Gastrocnemius medialis (tissue), 4 donors: ENCODE measurements around the gene LRRC61.

Experiments
- POLR2A ChIP-seq, 2 donors: fragments of 450-650 bp; IDR thresholded peaks; one replicate each; pipeline ENCODE4 v1.6.1; 2017; ENCODE audit warnings: antibody characterized with exemption in 2 of 2, mild to moderate bottlenecking in 2 of 2, moderate library complexity in 2 of 2
- TF ChIP-seq, protein P1 (sequence below), 5 experiments: fragments of 450-650 bp in 3 of 5; fragments of 200-600 bp in 2 of 5; sonication (generic) in 2 of 5; IDR thresholded peaks in 4 of 5; conservative IDR thresholded peaks in 1 of 5; 1 replicate in 4 of 5; 2 replicates in 1 of 5; pipeline ENCODE4 v1.5.1; 2016 to 2019; ENCODE audit warnings: antibody characterized with exemption in 5 of 5, mild to moderate bottlenecking in 3 of 5, moderate library complexity in 3 of 5

DNA sequence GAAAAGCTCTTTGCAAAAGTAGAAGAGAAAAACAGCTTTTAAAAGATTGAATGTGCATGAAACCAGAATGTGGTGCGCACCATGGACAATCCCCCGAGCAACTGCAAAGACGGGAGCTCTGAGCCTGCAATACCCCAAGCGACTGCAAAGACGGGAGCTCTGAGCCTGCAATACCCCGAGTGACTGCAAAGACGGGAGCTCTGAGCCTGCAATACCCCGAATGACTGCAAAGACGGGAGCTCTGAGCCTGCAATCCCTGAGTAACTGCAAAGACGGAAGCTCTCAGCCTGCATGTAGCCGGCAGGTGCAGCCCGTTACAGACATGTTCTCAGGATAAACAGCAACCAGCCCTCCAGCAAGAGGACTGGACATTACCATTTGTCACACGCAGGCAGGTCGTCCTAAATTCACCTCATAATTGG, 62.2 kb downstream of the LRRC61 start:
- TF ChIP-seq, protein P1, sequence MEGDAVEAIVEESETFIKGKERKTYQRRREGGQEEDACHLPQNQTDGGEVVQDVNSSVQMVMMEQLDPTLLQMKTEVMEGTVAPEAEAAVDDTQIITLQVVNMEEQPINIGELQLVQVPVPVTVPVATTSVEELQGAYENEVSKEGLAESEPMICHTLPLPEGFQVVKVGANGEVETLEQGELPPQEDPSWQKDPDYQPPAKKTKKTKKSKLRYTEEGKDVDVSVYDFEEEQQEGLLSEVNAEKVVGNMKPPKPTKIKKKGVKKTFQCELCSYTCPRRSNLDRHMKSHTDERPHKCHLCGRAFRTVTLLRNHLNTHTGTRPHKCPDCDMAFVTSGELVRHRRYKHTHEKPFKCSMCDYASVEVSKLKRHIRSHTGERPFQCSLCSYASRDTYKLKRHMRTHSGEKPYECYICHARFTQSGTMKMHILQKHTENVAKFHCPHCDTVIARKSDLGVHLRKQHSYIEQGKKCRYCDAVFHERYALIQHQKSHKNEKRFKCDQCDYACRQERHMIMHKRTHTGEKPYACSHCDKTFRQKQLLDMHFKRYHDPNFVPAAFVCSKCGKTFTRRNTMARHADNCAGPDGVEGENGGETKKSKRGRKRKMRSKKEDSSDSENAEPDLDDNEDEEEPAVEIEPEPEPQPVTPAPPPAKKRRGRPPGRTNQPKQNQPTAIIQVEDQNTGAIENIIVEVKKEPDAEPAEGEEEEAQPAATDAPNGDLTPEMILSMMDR (IDR thresholded peaks at IDR 0.05 in 4 of 5, conservative IDR thresholded peaks at IDR 0.05 in 1 of 5), result no peak
- TF ChIP-seq POLR2A (IDR thresholded peaks at IDR 0.05), result no peak
